Liver (tissue), 9 donors: ENCODE results near the gene MND1. TPM values are rescaled to one million over a fixed set of nuclear protein-coding genes. Genes with fewer than 3 reads are reported as not detected.

ENCODE experiments used
- DNase-seq: peaks from one replicate; pipeline ENCODE4 v3.0.0-alpha.2; 2017; ENCODE audit warnings: low spot score
- H3K27ac ChIP-seq, 2 donors: one replicate each; pipeline ENCODE4 v1.7.0; 2013; ENCODE audit warnings: inconsistent platforms in 2 of 2, low read length in 2 of 2, control low read depth in 1 of 2, low read depth in 1 of 2, mild to moderate bottlenecking in 1 of 2
- H3K27me3 ChIP-seq, 4 donors: one replicate each; pipeline versions ENCODE4 v1.6.1 to v1.7.0; 2013; ENCODE audit warnings: low read length in 3 of 4, inconsistent platforms in 1 of 4, mild to moderate bottlenecking in 1 of 4, moderate library complexity in 1 of 4; ENCODE audit not compliant: control insufficient read depth in 4 of 4, insufficient read depth in 4 of 4
- H3K36me3 ChIP-seq, 4 donors: one replicate each; pipeline versions ENCODE4 v1.6.1 to v1.7.0; 2013; ENCODE audit warnings: low read length in 3 of 4, mild to moderate bottlenecking in 3 of 4, low read depth in 1 of 4, moderate library complexity in 1 of 4; ENCODE audit not compliant: control insufficient read depth in 4 of 4, insufficient read depth in 3 of 4
- H3K4me1 ChIP-seq, 4 donors: one replicate each; pipeline versions ENCODE4 v1.6.1 to v1.7.0; 2013; ENCODE audit warnings: low read length in 3 of 4, mild to moderate bottlenecking in 3 of 4, moderate library complexity in 1 of 4; ENCODE audit not compliant: control insufficient read depth in 4 of 4, insufficient read depth in 4 of 4
- H3K4me3 ChIP-seq, 3 donors: one replicate each; pipeline versions ENCODE4 v1.6.1 to v1.7.0; 2013; ENCODE audit warnings: low read length in 3 of 3, control low read depth in 1 of 3, low read depth in 1 of 3, mild to moderate bottlenecking in 1 of 3
- H3K9ac ChIP-seq, 2 donors: one replicate each; pipeline ENCODE4 v1.7.0; 2013; ENCODE audit warnings: low read length in 2 of 2, mild to moderate bottlenecking in 2 of 2, moderate library complexity in 2 of 2, control low read depth in 1 of 2, low read depth in 1 of 2
- H3K9me3 ChIP-seq, 4 donors: one replicate each; pipeline versions ENCODE4 v1.6.1 to v1.7.0; 2013; ENCODE audit warnings: low read length in 3 of 4; ENCODE audit not compliant: control insufficient read depth in 4 of 4
- ATF3 ChIP-seq: IDR thresholded peaks from 2 replicates; pipeline ENCODE4 v1.6.1; 2016; ENCODE audit warnings: antibody characterized with exemption
- CTCF ChIP-seq: fragments of 150-350 bp; IDR thresholded peaks from 2 replicates; pipeline ENCODE4 v1.5.1; 2017; ENCODE audit warnings: improper control_type of control experiment, low read depth, low read length; ENCODE audit not compliant: missing input control
- EGR1 ChIP-seq, 2 donors: IDR thresholded peaks; 2 replicates each; pipeline ENCODE4 v1.6.1; 2016 to 2018; ENCODE audit warnings: antibody characterized with exemption in 2 of 2, low read depth in 2 of 2
- FOXA1 ChIP-seq: IDR thresholded peaks from 2 replicates; pipeline ENCODE4 v1.6.1; 2016; ENCODE audit warnings: antibody characterized with exemption
- FOXA2 ChIP-seq: IDR thresholded peaks from 2 replicates; pipeline ENCODE4 v1.6.1; 2016; ENCODE audit warnings: antibody characterized with exemption
- GABPA ChIP-seq, 2 donors: IDR thresholded peaks in 1 of 2; conservative IDR thresholded peaks in 1 of 2; 2 replicates each; pipeline ENCODE4 v1.6.1; 2016; ENCODE audit warnings: antibody characterized with exemption in 2 of 2, mild to moderate bottlenecking in 1 of 2, moderate library complexity in 1 of 2
- HNF4A ChIP-seq, 2 donors: conservative IDR thresholded peaks; 2 replicates each; pipeline ENCODE4 v1.6.1; 2016; ENCODE audit warnings: antibody characterized with exemption in 2 of 2, mild to moderate bottlenecking in 2 of 2
- HNF4G ChIP-seq: IDR thresholded peaks from 2 replicates; pipeline ENCODE4 v1.6.1; 2016; ENCODE audit warnings: antibody characterized with exemption
- JUND ChIP-seq, 2 donors: IDR thresholded peaks; 2 replicates each; pipeline ENCODE4 v1.6.1; 2016; ENCODE audit warnings: antibody characterized with exemption in 2 of 2
- MAX ChIP-seq: IDR thresholded peaks from 2 replicates; pipeline ENCODE4 v1.6.1; 2016; ENCODE audit warnings: antibody characterized with exemption
- NR2F2 ChIP-seq: IDR thresholded peaks from 2 replicates; pipeline ENCODE4 v1.6.1; 2016; ENCODE audit warnings: antibody characterized with exemption
- RAD21 ChIP-seq, 2 donors: IDR thresholded peaks; 2 replicates each; pipeline ENCODE4 v1.6.1; 2016; ENCODE audit warnings: antibody characterized with exemption in 2 of 2, mild to moderate bottlenecking in 2 of 2
- REST ChIP-seq: IDR thresholded peaks from 2 replicates; pipeline ENCODE4 v1.6.1; 2016; ENCODE audit warnings: antibody characterized with exemption, mild to moderate bottlenecking
- RXRA ChIP-seq, 2 donors: IDR thresholded peaks; 2 replicates each; pipeline ENCODE4 v1.6.1; 2017 to 2018; ENCODE audit warnings: antibody characterized with exemption in 2 of 2, mild to moderate bottlenecking in 1 of 2
- SP1 ChIP-seq: IDR thresholded peaks from 2 replicates; pipeline ENCODE4 v1.6.1; 2018; ENCODE audit warnings: antibody characterized with exemption, mild to moderate bottlenecking
- TAF1 ChIP-seq: conservative IDR thresholded peaks from 2 replicates; pipeline ENCODE4 v1.6.1; 2016; ENCODE audit warnings: antibody characterized with exemption, mild to moderate bottlenecking
- YY1 ChIP-seq: IDR thresholded peaks from 2 replicates; pipeline ENCODE4 v1.6.1; 2016; ENCODE audit warnings: antibody characterized with exemption, mild to moderate bottlenecking
- WGBS: extraction: QIAGEN DNeasy Blood & Tissue Kit; methylation state at CpG from one replicate; pipeline ENCODE4 v1.1.7; 2013; 5-methylcytosine and 5-hydroxymethylcytosine counted together
- polyA plus RNA-seq, 2 donors: library from polyadenylated mRNA; stranded (reverse) in 1 of 2; unstranded in 1 of 2; fragments of 200-250 nt in 1 of 2; fragments of >200 nt in 1 of 2; fragmentation: Nextera tagmentation in 1 of 2; extraction: Ambion mirVana in 1 of 2; gene quantifications; one replicate each; pipeline versions ENCODE4 v1.2.1 to v1.2.3, GENCODE V29; 2013 to 2015
- total RNA-seq, 2 donors: library from RNA; depleted of rRNA; stranded (reverse); fragments of >200 nt; gene quantifications; one replicate each; pipeline ENCODE4 v1.2.3, GENCODE V29; 2014
- donor health status: healthy.
- donor health status: healthy.
- donor health status: healthy.
- donor health status: healthy.
- donor health status: healthy.

Gene MND1
- total and polyA plus RNA-seq, 4 donors = 0.17 to 2.5 (median 0.42) TPM

GRCh38 chr4:153399358-153399757 lies 54.9 kb downstream of the MND1 start:
- no peaks in the 10 kb centered on the region for H3K9me3 ChIP-seq
- TF ChIP-seq SP1 (no peak), ATF3 (no peak), HNF4G (no peak), FOXA2 (no peak), RAD21 (IDR thresholded peaks at IDR 0.05) (no peak), MAX (no peak), JUND (IDR thresholded peaks at IDR 0.05) (no peak), REST (no peak), GABPA (IDR thresholded peaks at IDR 0.05 in 1 of 2, conservative IDR thresholded peaks at IDR 0.05 in 1 of 2) (no peak)
- H3K4me3 ChIP-seq = no peak overlapping the region
- H3K27me3 ChIP-seq = no peaks in the 10 kb centered on the region
- no peaks in the 10 kb centered on the region for H3K36me3 ChIP-seq
- 98% methylated on average over 3 of the region's 3 CpGs for WGBS
- H3K4me1 ChIP-seq = no peaks in the 10 kb centered on the region
- no peak for DNase-seq
- no peak overlapping the region for H3K27ac ChIP-seq
- no peak overlapping the region for H3K9ac ChIP-seq

GRCh38 chr4:153401501-153401900 lies 57.0 kb downstream of the MND1 start:
- H3K4me3 ChIP-seq = no peak overlapping the region
- H3K9me3 ChIP-seq = no peaks in the 10 kb centered on the region
- 100% methylated on average over 1 of the region's 1 CpG for WGBS
- no peaks in the 10 kb centered on the region for H3K36me3 ChIP-seq
- TF ChIP-seq GABPA (IDR thresholded peaks at IDR 0.05 in 1 of 2, conservative IDR thresholded peaks at IDR 0.05 in 1 of 2) (no peak), HNF4G (no peak), TAF1 (no peak), JUND (IDR thresholded peaks at IDR 0.05) (no peak), EGR1 (IDR thresholded peaks at IDR 0.05; ENCODE audit: low read depth in 2 of 2) (no peak), CTCF (no peak), ATF3 (no peak), MAX (no peak), NR2F2 (no peak), RXRA (IDR thresholded peaks at IDR 0.05) (no peak), FOXA2 (no peak), HNF4A (conservative IDR thresholded peaks at IDR 0.05) (no peak), RAD21 (IDR thresholded peaks at IDR 0.05) (no peak), YY1 (no peak), FOXA1 (no peak)
- H3K9ac ChIP-seq = no peak overlapping the region
- no peaks in the 10 kb centered on the region for H3K4me1 ChIP-seq
- no peak overlapping the region for H3K27ac ChIP-seq
- no peaks in the 10 kb centered on the region for H3K27me3 ChIP-seq
- no peak for DNase-seq
